NCI-H2196 treated with DMSO at 0.1 percent for 48 hours (cell line): ENCODE measurements around the gene FBRSL1.

Experiments
- DNase-seq: peaks from one replicate; lab custom pipeline; 2025; ENCODE audit not compliant: unreplicated experiment; lab: John Stamatoyannopoulos, UW

The FBRSL1 gene

GRCh38 chr12:132483208-132483607, 6.7 kb upstream of the FBRSL1 start:
- DNase-seq, result no peak

GRCh38 chr12:132483612-132484011, 6.3 kb upstream of the FBRSL1 start:
- no peak for DNase-seq

GRCh38 chr12:132484183-132484890, 5.6 kb upstream of the FBRSL1 start:
- DNase-seq, result no peak

GRCh38 chr12:132484891-132485441, 5.0 kb upstream of the FBRSL1 start:
- DNase-seq, result no peak

- DNase-seq, result no peak
Measured at GRCh38 chr12:132485619-132486018, 4.3 kb upstream of the FBRSL1 start.

GRCh38 chr12:132486168-132486567, 3.8 kb upstream of the FBRSL1 start:
- no peak for DNase-seq

GRCh38 chr12:132486576-132486975, 3.4 kb upstream of the FBRSL1 start:
- no peak for DNase-seq

GRCh38 chr12:132487311-132487741, 2.6 kb upstream of the FBRSL1 start:
- no peak for DNase-seq

- no peak for DNase-seq
Measured at GRCh38 chr12:132488127-132489077, 1.5 kb upstream of the FBRSL1 start.

GRCh38 chr12:132489078-132489601, 811 bp upstream of the FBRSL1 start:
- DNase-seq, result no peak

GRCh38 chr12:132490422-132491137, 629 bp downstream of the FBRSL1 start:
- DNase-seq, result no peak

- no peak for DNase-seq
Measured at GRCh38 chr12:132491138-132491663, 1.2 kb downstream of the FBRSL1 start.

- DNase-seq, result no peak
Measured at GRCh38 chr12:132491761-132492378, 1.9 kb downstream of the FBRSL1 start.

GRCh38 chr12:132492522-132492921, 2.6 kb downstream of the FBRSL1 start:
- DNase-seq, result no peak

- no peak for DNase-seq
Measured at GRCh38 chr12:132492951-132493350, 3.0 kb downstream of the FBRSL1 start.

GRCh38 chr12:132493482-132494178, 3.7 kb downstream of the FBRSL1 start:
- DNase-seq, result no peak

GRCh38 chr12:132494294-132495164, 4.6 kb downstream of the FBRSL1 start:
- no peak for DNase-seq

- DNase-seq, result no peak
Measured at GRCh38 chr12:132495165-132495544, 5.2 kb downstream of the FBRSL1 start.
